ENCODE results near the gene SGIP1. TPM values are rescaled to one million over a fixed set of nuclear protein-coding genes. Genes with fewer than 3 reads are reported as not detected.

Gene SGIP1
- polyA plus RNA-seq, 3 donors = 11.7 to 18.5 (median 17.4) TPM

GRCh38 chr1:66520655-66521054 is 13.3 kb upstream of the SGIP1 start:
- no peak for DNase-seq

GRCh38 chr1:66521721-66522365 is 12.1 kb upstream of the SGIP1 start:
- DNase-seq = no peak

GRCh38 chr1:66523562-66523961 is 10.4 kb upstream of the SGIP1 start:
- DNase-seq = no peak

- DNase-seq = no peak
Observed at GRCh38 chr1:66525086-66525485, 8.9 kb upstream of the SGIP1 start.

- DNase-seq = no peak
Observed at GRCh38 chr1:66526036-66526435, 7.9 kb upstream of the SGIP1 start.

- no peak for DNase-seq
Observed at GRCh38 chr1:66526991-66527390, 7.0 kb upstream of the SGIP1 start.

GRCh38 chr1:66527686-66528085 is 6.3 kb upstream of the SGIP1 start:
- DNase-seq = no peak

GRCh38 chr1:66528580-66528979 is 5.4 kb upstream of the SGIP1 start:
- DNase-seq = no peak

- no peak for DNase-seq
Observed at GRCh38 chr1:66532214-66532613, 1.7 kb upstream of the SGIP1 start.

GRCh38 chr1:66532798-66533783 is 862 bp upstream of the SGIP1 start:
- DNase-seq = peak; percentile 79

GRCh38 chr1:66535061-66535460 is 1.1 kb downstream of the SGIP1 start:
- DNase-seq = no peak

GRCh38 chr1:66535853-66536252 is 1.9 kb downstream of the SGIP1 start:
- no peak for DNase-seq

- DNase-seq = no peak
Observed at GRCh38 chr1:66537718-66538117, 3.8 kb downstream of the SGIP1 start.

GRCh38 chr1:66539491-66539890 is 5.5 kb downstream of the SGIP1 start:
- no peak for DNase-seq

- DNase-seq = no peak
Observed at GRCh38 chr1:66540434-66541032, 6.6 kb downstream of the SGIP1 start.

GRCh38 chr1:66542314-66542713 is 8.4 kb downstream of the SGIP1 start:
- no peak for DNase-seq

- no peak for DNase-seq
Observed at GRCh38 chr1:66542811-66543767, 9.1 kb downstream of the SGIP1 start.

GRCh38 chr1:66546047-66546810 is 12.3 kb downstream of the SGIP1 start:
- DNase-seq = no peak

GRCh38 chr1:66549017-66549416 is 15.1 kb downstream of the SGIP1 start:
- no peak for DNase-seq

GRCh38 chr1:66550243-66550642 is 16.3 kb downstream of the SGIP1 start:
- no peak for DNase-seq

GRCh38 chr1:66552287-66552686 is 18.3 kb downstream of the SGIP1 start:
- no peak for DNase-seq
